ENCODE results near the gene SMARCA5. TPM values are rescaled to one million over a fixed set of nuclear protein-coding genes. Genes with fewer than 3 reads are reported as not detected.
"Not testable (repeated sequence)": the region's sequence is repeated elsewhere in the genome, so short reads cannot be mapped to it uniquely, and the experiment has no call there.

SMARCA5 gene
- total and polyA plus RNA-seq, 9 of the 15 experiments (the other 6 are each of a cell fraction or from before 2014, with no cell fraction given): 21.6 to 57.8 (median 34.6) TPM

GRCh38 chr4:143524211-143524610 lies 10.7 kb downstream of the SMARCA5 start:
- 98% methylated on average over 4 of the region's 4 CpGs for WGBS (ENCODE audit: insufficient coverage, low coverage, missing lambda C conversion rate)
- Histone ChIP-seq H3K9ac (ENCODE audit: insufficient read depth in 1 of 2, low read depth in 2 of 2, low read length in 2 of 2) (no peak overlapping the region), H4K20me1 (replicated peaks; ENCODE audit: control insufficient read depth, insufficient read depth, low read length) (no peaks in the 10 kb centered on the region), H3K4me2 (ENCODE audit: insufficient read depth, low read length) (no peak overlapping the region), H3K79me2 (ENCODE audit: control insufficient read depth, insufficient read depth, low read length) (peaks cover 40% of the 10 kb centered on the region), H3K27me3 (ENCODE audit: control insufficient read depth in 2 of 2, insufficient read depth in 2 of 2, low read length in 2 of 2) (no peaks in the 10 kb centered on the region), H3K36me3 (ENCODE audit: control insufficient read depth, insufficient read depth, low read length) (peaks cover 91% of the 10 kb centered on the region), H3K27ac (ENCODE audit: extremely low read depth, low read depth, low read length) (no peak overlapping the region), H2AFZ (ENCODE audit: low read depth, low read length) (no peak overlapping the region), H3K9me1 (ENCODE audit: control insufficient read depth, insufficient read depth, low read length) (no peaks in the 10 kb centered on the region), H3K4me1 (replicated peaks in 1 of 2; ENCODE audit: control insufficient read depth in 2 of 2, insufficient read depth in 2 of 2, low read length in 2 of 2) (no peaks in the 10 kb centered on the region), H3K4me3 (no peak overlapping the region), H3K9me3 (replicated peaks; ENCODE audit: control insufficient read depth, insufficient read depth, low read depth, low read length) (no peaks in the 10 kb centered on the region)
- ChIA-PET POLR2A (interaction anchor here (0.5 to 0.8 kb wide), 2 partner anchors 11 to 18 kb away, joined by 3 to 4 read pairs; partner anchors contain the start of gene SMARCA5), CTCF (ENCODE audit: low intra/inter-chr PET ratio) (no interaction called here)
- intact Hi-C loops (cut with micrococcal nuclease): no loop called here
- DNase-seq (ENCODE audit: extremely low read depth in 1 of 4, low spot score in 3 of 4) (no peak), FAIRE-seq (peak; percentile 32), ATAC-seq (no peak)
- TF ChIP-seq CC2D1A (IDR thresholded peaks at IDR 0.05) (no peak), ZSCAN32 (CRISPR knock-in tag; IDR thresholded peaks at IDR 0.05) (no peak), SLC30A9 (CRISPR knock-in tag; IDR thresholded peaks at IDR 0.05) (no peak), MCM7 (IDR thresholded peaks at IDR 0.05) (no peak), HNRNPH1 (optimal IDR thresholded peaks at IDR 0.05; ENCODE audit: low read depth, low read length) (no peak), FOS (IDR thresholded peaks at IDR 0.05; ENCODE audit: extremely low read depth, insufficient read length) (no peak), HBP1 (CRISPR knock-in tag; IDR thresholded peaks at IDR 0.05) (no peak), ZZZ3 (IDR thresholded peaks at IDR 0.05) (no peak), ZNF24 (IDR thresholded peaks at IDR 0.05) (no peak)
- no TSS peak for BruUV-seq (replicated peaks)
- in situ Hi-C loops (cut with MboI): no loop called here

DNA sequence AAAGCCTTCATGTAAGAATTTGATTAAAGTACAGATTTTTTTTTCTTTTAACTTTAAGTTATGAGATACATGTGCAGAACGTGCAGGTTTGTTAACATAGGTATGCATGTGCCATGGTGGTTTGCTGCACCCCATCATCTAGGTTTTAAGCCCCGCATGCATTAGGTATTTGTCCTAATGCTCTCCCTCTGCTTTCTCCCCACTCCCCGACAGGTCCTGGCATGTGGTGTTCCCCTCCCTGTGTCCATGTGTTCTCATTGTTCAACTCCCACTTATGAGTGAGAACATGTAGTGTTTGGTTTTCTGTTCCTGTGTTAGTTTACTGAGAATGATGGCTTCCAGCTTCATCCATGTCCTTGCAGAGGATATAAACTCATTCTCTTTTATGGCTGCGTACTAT lies 14.5 kb downstream of the SMARCA5 start:
- H4K20me1 ChIP-seq (replicated peaks; ENCODE audit: control insufficient read depth, insufficient read depth, low read length); FAIRE-seq; H3K9me3 ChIP-seq (replicated peaks; ENCODE audit: control insufficient read depth, insufficient read depth, low read depth, low read length); DNase-seq (ENCODE audit: extremely low read depth in 1 of 4, low spot score in 3 of 4); H3K4me3 ChIP-seq; H2AFZ ChIP-seq (ENCODE audit: low read depth, low read length); H3K27ac ChIP-seq (ENCODE audit: extremely low read depth, low read depth, low read length); H3K9ac ChIP-seq (ENCODE audit: insufficient read depth in 1 of 2, low read depth in 2 of 2, low read length in 2 of 2); intact Hi-C loops (cut with micrococcal nuclease); CTCF ChIA-PET (ENCODE audit: low intra/inter-chr PET ratio); H3K4me2 ChIP-seq (ENCODE audit: insufficient read depth, low read length); in situ Hi-C loops (cut with MboI); BruUV-seq (replicated peaks); ATAC-seq; H3K27me3 ChIP-seq (ENCODE audit: control insufficient read depth in 2 of 2, insufficient read depth in 2 of 2, low read length in 2 of 2); H3K4me1 ChIP-seq (replicated peaks in 1 of 2; ENCODE audit: control insufficient read depth in 2 of 2, insufficient read depth in 2 of 2, low read length in 2 of 2); H3K79me2 ChIP-seq (ENCODE audit: control insufficient read depth, insufficient read depth, low read length); H3K9me1 ChIP-seq (ENCODE audit: control insufficient read depth, insufficient read depth, low read length): not testable (repeated sequence)
- WGBS (ENCODE audit: insufficient coverage, low coverage, missing lambda C conversion rate): 89% methylated on average over 4 of the region's 4 CpGs
- peaks cover 93% of the 10 kb centered on the region for H3K36me3 ChIP-seq (ENCODE audit: control insufficient read depth, insufficient read depth, low read length)
- POLR2A ChIA-PET: interaction anchor here (0.6 kb wide), 1 partner anchor 1175 kb away, joined by 3 read pairs; no protein-coding TSS in a partner anchor

All from K562 (cell line).